Measurements from ENCODE around the gene MATK.

DNA sequence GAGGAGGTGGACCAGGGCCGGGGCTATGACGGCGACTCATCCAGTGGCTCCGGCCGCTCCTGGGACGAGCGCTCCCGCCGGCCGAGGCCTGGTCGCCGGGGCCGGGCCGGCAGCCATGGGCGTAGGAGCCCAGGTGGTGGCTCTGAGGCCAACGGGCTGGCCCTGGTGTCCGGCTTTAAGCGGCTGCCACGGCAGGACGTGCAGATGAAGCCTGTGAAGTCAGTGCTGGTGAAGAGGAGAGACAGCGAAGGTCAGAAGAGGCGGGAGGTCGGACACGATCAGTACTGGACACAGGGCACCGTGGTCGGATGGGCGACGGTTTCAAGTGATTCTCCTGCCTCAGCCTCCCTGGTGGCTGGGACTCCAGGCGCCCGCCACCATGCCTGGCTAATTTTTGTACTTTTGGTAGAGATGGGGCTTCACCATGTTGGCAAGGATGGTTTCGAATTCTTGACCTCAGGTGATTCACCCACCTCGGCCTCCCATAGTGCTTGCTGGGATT, 55.7 kb downstream of the MATK start:
- TF ChIP-seq POLR2AphosphoS5 (IDR thresholded peaks at IDR 0.05; ENCODE audit: low read depth, low read length) (no peak), TAF1 (IDR thresholded peaks at IDR 0.05; ENCODE audit: borderline replicate concordance, low read depth, low read length) (no peak)

All from GM12892 (cell line).